GM12878 (cell line): ENCODE data around the gene FIGLA. TPM values are rescaled to one million over a fixed set of nuclear protein-coding genes. Genes with fewer than 3 reads are reported as not detected.

Experiments
- ATAC-seq: fragments of 200-7000 bp; cut with Tn5 transposase; 3 replicates; pipeline ENCODE4 v1.9.1; 2020; ENCODE audit warnings: mild to moderate bottlenecking, moderate library complexity
- BruUV-seq: library from RNA; stranded (reverse); fragments of 400-500 nt; replicated peaks from 2 replicates; lab custom pipeline; 2021; lab: Mats Ljungman, UMichigan
- CTCF ChIA-PET: fragments of 300-600 bp; sonication (Branson Sonifier 250); formaldehyde crosslinking; extraction: SDS; loops from one replicate; lab custom pipeline; 2021; ENCODE audit warnings: inconsistent platforms; lab: Yijun Ruan, JAX
- POLR2A ChIA-PET: fragments of 350-600 bp; formaldehyde crosslinking; extraction: SDS; loops from one replicate; lab custom pipeline; 2021; ENCODE audit warnings: inconsistent platforms; lab: Charles Lee
- RAD21 ChIA-PET: fragments of 300-600 bp; sonication (Branson Sonifier 250); formaldehyde crosslinking; loops from one replicate; lab custom pipeline; 2023; ENCODE audit warnings: antibody characterized with exemption; ENCODE audit not compliant: unreplicated experiment; lab: Charles Lee
- SMC1A ChIA-PET: fragments of 300-600 bp; sonication (Branson Sonifier 250); formaldehyde crosslinking; loops from one replicate; lab custom pipeline; 2023; ENCODE audit not compliant: unreplicated experiment, uncharacterized antibody; lab: Charles Lee
- DNase-seq: peaks from one replicate; pipeline ENCODE4 v3.0.0-alpha.2; 2011; ENCODE audit warnings: low read depth, low spot score
- FAIRE-seq: peaks from 3 replicates; lab custom pipeline; 2011; peaks lifted over from hg19 to GRCh38; lab: Jason Lieb, UNC
- H2AFZ ChIP-seq: 2 replicates; pipeline ENCODE4 v1.6.0; 2011; ENCODE audit warnings: low read depth, low read length, control low read depth; ENCODE audit not compliant: control insufficient read depth
- H3K27ac ChIP-seq: 2 replicates; pipeline ENCODE4 v1.5.1; 2011; ENCODE audit warnings: control low read depth; ENCODE audit not compliant: control insufficient read depth, insufficient read depth
- H3K27me3 ChIP-seq, 2 experiments: replicated peaks in 1 of 2; 2 replicates each; pipeline versions ENCODE4 v1.6.0 to v1.6.1; 2011; ENCODE audit warnings: low read length in 1 of 2; ENCODE audit not compliant: control insufficient read depth in 2 of 2, insufficient read depth in 2 of 2
- H3K36me3 ChIP-seq, 2 experiments: 2 replicates each; pipeline ENCODE4 v1.5.1; 2011; ENCODE audit warnings: low read length in 1 of 2; ENCODE audit not compliant: control insufficient read depth in 2 of 2, insufficient read depth in 2 of 2
- H3K4me1 ChIP-seq: 2 replicates; pipeline ENCODE4 v1.6.1; 2011; ENCODE audit warnings: mild to moderate bottlenecking, low read length, moderate library complexity, mixed read lengths; ENCODE audit not compliant: control insufficient read depth, insufficient read depth
- H3K4me2 ChIP-seq: 2 replicates; pipeline ENCODE4 v1.6.0; 2011; ENCODE audit warnings: control low read depth; ENCODE audit not compliant: control insufficient read depth, insufficient read depth
- H3K4me3 ChIP-seq: fragments of 200-600 bp; sonication (generic); 2 replicates; pipeline ENCODE4 v1.5.1; 2016
- H3K79me2 ChIP-seq: 2 replicates; pipeline ENCODE4 v1.6.0; 2011; ENCODE audit warnings: low read length; ENCODE audit not compliant: control insufficient read depth, insufficient read depth
- H3K9ac ChIP-seq: 2 replicates; pipeline ENCODE4 v1.8.0; 2011; ENCODE audit warnings: low read length, control low read depth, mixed read lengths; ENCODE audit not compliant: control insufficient read depth, insufficient read depth
- H3K9me3 ChIP-seq: replicated peaks from 3 replicates; pipeline ENCODE4 v1.5.1; 2011; ENCODE audit warnings: mild to moderate bottlenecking, low read length; ENCODE audit not compliant: control insufficient read depth, insufficient read depth
- H4K20me1 ChIP-seq: 2 replicates; pipeline ENCODE4 v1.6.0; 2011; ENCODE audit not compliant: control insufficient read depth, insufficient read depth
- CBFB ChIP-seq: IDR thresholded peaks from 2 replicates; pipeline ENCODE4 v1.6.1; 2016; ENCODE audit warnings: antibody characterized with exemption, low read depth
- EGR1 ChIP-seq, 2 experiments: IDR thresholded peaks; 1 replicate in 1 of 2; 2 replicates in 1 of 2; pipeline ENCODE4 v1.6.1; 2011 to 2012; ENCODE audit warnings: low read depth in 2 of 2, low read length in 2 of 2, borderline replicate concordance in 1 of 2, mild to moderate bottlenecking in 1 of 2, moderate library complexity in 1 of 2
- EP300 ChIP-seq, 2 experiments: fragments of 150-350 bp in 1 of 2; IDR thresholded peaks; 2 replicates each; pipeline ENCODE4 v1.6.1; 2011 to 2012; ENCODE audit warnings: low read depth in 2 of 2, low read length in 2 of 2, borderline replicate concordance in 1 of 2, improper control_type of control experiment in 1 of 2, inconsistent platforms in 1 of 2; ENCODE audit not compliant: control insufficient read depth in 1 of 2
- HDAC6 ChIP-seq: fragments of 200-600 bp; sonication (generic); IDR thresholded peaks from one replicate; pipeline ENCODE4 v1.8.0; 2017; ENCODE audit warnings: antibody characterized with exemption; ENCODE audit not compliant: unreplicated experiment
- KLF5 ChIP-seq: fragments of 450-650 bp; IDR thresholded peaks from 2 replicates; pipeline ENCODE4 v1.6.1; 2014; ENCODE audit warnings: mild to moderate bottlenecking; ENCODE audit not compliant: partially characterized antibody
- MXI1 ChIP-seq: fragments of 150-350 bp; IDR thresholded peaks from 2 replicates; pipeline ENCODE4 v1.6.1; 2011; ENCODE audit warnings: low read depth, mild to moderate bottlenecking, inconsistent platforms, low read length, improper control_type of control experiment
- POLR2A ChIP-seq: IDR thresholded peaks from 2 replicates; pipeline ENCODE4 v1.6.1; 2011; ENCODE audit warnings: low read depth, mild to moderate bottlenecking, low read length
- RAD51 ChIP-seq: fragments of 450-650 bp; IDR thresholded peaks from 2 replicates; pipeline ENCODE4 v1.6.1; 2016; ENCODE audit warnings: moderate library complexity, mild to moderate bottlenecking, inconsistent platforms
- SP1 ChIP-seq: IDR thresholded peaks from one replicate; pipeline ENCODE4 v1.6.1; 2011; ENCODE audit warnings: low read depth, low read length
- SUPT20H ChIP-seq: IDR thresholded peaks from 2 replicates; pipeline ENCODE4 v1.6.1; 2011; ENCODE audit warnings: low read depth, mild to moderate bottlenecking, low read length, moderate library complexity, borderline replicate concordance; ENCODE audit not compliant: control insufficient read depth
- TAF1 ChIP-seq: IDR thresholded peaks from 2 replicates; pipeline ENCODE4 v1.6.1; 2011; ENCODE audit warnings: mild to moderate bottlenecking, low read depth, low read length, borderline replicate concordance
- TCF7 ChIP-seq: IDR thresholded peaks from 2 replicates; pipeline ENCODE4 v1.6.1; 2014; ENCODE audit warnings: antibody characterized with exemption, borderline replicate concordance
- ZNF217 ChIP-seq: fragments of 450-650 bp; IDR thresholded peaks from 2 replicates; pipeline ENCODE4 v1.6.1; 2017; ENCODE audit warnings: antibody characterized with exemption, mild to moderate bottlenecking
- WGBS: methylation state at CpG from one replicate; pipeline ENCODE4 v1.1.6; 2016; ENCODE audit warnings: low lambda C conversion rate; ENCODE audit not compliant: insufficient replicate concordance, insufficient coverage; ENCODE audit errors: missing lambda C conversion rate; 5-methylcytosine and 5-hydroxymethylcytosine counted together
- in situ Hi-C: fragments of 300-500 bp; cut with MboI; formaldehyde crosslinking; loops from 9 replicates; pipeline ENCODE4 v1.14.3; 2018; ENCODE audit warnings: mixed read lengths
- intact Hi-C: fragments of 100-400 bp; cut with micrococcal nuclease; formaldehyde crosslinking; loops from one replicate; pipeline ENCODE4 v1.14.2; 2022; ENCODE audit not compliant: unreplicated experiment
- polyA plus RNA-seq, 11 experiments: library from polyadenylated mRNA; depleted of rRNA in 4 of 11; unstranded in 6 of 11; stranded (reverse) in 5 of 11; fragments of >200 nt; fragmentation: Nextera tagmentation in 4 of 11; fragmentation: Illumina TruSeq in 1 of 11; extraction: Ambion mirVana in 4 of 11; extraction: Trizol in 1 of 11; gene quantifications; 1 replicate in 1 of 11; 2 replicates in 10 of 11; pipeline versions ENCODE4 v1.2.1 to v1.2.3, GENCODE V29; 2011 to 2016; ENCODE audit warnings: inconsistent platforms in 2 of 11, missing spikeins in 2 of 11, low read depth in 1 of 11
- total RNA-seq, 4 experiments: library from RNA; depleted of rRNA in 3 of 4; stranded (reverse); fragments of >200 nt in 3 of 4; fragmentation: Illumina TruSeq in 1 of 4; extraction: Trizol in 1 of 4; gene quantifications; 2 replicates each; pipeline versions ENCODE4 v1.2.1 to v1.2.3, GENCODE V29; 2013 to 2021
- TF ChIP-seq, protein P1 (sequence below): IDR thresholded peaks from 2 replicates; pipeline ENCODE4 v1.6.1; 2012; ENCODE audit warnings: low read depth, low read length, improper control_type of control experiment
- TF ChIP-seq, protein P2 (sequence below): fragments of 450-650 bp; IDR thresholded peaks from 2 replicates; pipeline ENCODE4 v1.6.1; 2016; ENCODE audit warnings: mild to moderate bottlenecking, moderate library complexity, borderline replicate concordance
- TF ChIP-seq, protein P3 (sequence below): fragments of 450-650 bp; IDR thresholded peaks from 2 replicates; pipeline ENCODE4 v1.6.1; 2017; ENCODE audit warnings: mild to moderate bottlenecking, low read depth, inconsistent platforms; ENCODE audit not compliant: poor library complexity, severe bottlenecking

The FIGLA gene
- total and polyA plus RNA-seq, 10 of the 15 experiments (the other 5 are each of a cell fraction or from before 2014, with no cell fraction given): not detected

DNA sequence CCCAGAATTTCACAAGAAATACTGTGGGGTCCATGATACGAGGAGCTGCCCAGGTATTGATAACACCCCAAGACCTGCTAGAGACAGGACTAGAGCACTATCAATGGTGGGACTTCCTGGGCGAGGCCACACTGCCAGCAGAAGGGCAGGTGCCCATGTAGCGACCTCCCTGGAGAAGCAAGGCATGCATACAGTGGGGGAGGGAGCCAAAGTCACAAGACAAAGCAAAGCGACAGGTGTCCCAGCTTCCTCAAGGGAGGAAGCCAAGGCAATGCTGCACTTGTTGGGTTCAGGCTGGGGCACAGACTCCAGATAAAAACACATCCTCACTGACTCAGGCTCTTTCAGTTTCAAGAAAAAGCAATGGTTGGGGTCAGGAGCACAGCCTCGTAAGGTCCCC lies 37.7 kb upstream of the FIGLA start:
- SMC1A ChIA-PET: no interaction called here
- H4K20me1 ChIP-seq: no peaks in the 10 kb centered on the region
- no peaks in the 10 kb centered on the region for H3K36me3 ChIP-seq
- no peaks in the 10 kb centered on the region for H3K4me1 ChIP-seq
- H3K9me3 ChIP-seq: no peaks in the 10 kb centered on the region
- H3K4me3 ChIP-seq: no peak overlapping the region
- no peak overlapping the region for H3K4me2 ChIP-seq
- no peak for FAIRE-seq
- TF ChIP-seq POLR2A: no peak
- no peak for TF ChIP-seq CBFB
- TF ChIP-seq, protein P1, sequence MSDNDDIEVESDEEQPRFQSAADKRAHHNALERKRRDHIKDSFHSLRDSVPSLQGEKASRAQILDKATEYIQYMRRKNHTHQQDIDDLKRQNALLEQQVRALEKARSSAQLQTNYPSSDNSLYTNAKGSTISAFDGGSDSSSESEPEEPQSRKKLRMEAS: no peak
- TF ChIP-seq MXI1: no peak
- no peak for TF ChIP-seq TCF7
- no peak for TF ChIP-seq EP300 (IDR thresholded peaks at IDR 0.05; ENCODE audit: borderline replicate concordance in 1 of 2, control insufficient read depth in 1 of 2, low read depth in 2 of 2, low read length in 2 of 2)
- no peak for TF ChIP-seq HDAC6
- TF ChIP-seq SP1: no peak
- no peak for TF ChIP-seq ZNF217
- TF ChIP-seq, protein P2, sequence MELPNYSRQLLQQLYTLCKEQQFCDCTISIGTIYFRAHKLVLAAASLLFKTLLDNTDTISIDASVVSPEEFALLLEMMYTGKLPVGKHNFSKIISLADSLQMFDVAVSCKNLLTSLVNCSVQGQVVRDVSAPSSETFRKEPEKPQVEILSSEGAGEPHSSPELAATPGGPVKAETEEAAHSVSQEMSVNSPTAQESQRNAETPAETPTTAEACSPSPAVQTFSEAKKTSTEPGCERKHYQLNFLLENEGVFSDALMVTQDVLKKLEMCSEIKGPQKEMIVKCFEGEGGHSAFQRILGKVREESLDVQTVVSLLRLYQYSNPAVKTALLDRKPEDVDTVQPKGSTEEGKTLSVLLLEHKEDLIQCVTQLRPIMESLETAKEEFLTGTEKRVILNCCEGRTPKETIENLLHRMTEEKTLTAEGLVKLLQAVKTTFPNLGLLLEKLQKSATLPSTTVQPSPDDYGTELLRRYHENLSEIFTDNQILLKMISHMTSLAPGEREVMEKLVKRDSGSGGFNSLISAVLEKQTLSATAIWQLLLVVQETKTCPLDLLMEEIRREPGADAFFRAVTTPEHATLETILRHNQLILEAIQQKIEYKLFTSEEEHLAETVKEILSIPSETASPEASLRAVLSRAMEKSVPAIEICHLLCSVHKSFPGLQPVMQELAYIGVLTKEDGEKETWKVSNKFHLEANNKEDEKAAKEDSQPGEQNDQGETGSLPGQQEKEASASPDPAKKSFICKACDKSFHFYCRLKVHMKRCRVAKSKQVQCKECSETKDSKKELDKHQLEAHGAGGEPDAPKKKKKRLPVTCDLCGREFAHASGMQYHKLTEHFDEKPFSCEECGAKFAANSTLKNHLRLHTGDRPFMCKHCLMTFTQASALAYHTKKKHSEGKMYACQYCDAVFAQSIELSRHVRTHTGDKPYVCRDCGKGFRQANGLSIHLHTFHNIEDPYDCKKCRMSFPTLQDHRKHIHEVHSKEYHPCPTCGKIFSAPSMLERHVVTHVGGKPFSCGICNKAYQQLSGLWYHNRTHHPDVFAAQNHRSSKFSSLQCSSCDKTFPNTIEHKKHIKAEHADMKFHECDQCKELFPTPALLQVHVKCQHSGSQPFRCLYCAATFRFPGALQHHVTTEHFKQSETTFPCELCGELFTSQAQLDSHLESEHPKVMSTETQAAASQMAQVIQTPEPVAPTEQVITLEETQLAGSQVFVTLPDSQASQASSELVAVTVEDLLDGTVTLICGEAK: no peak
- TF ChIP-seq TAF1: no peak
- no peak for TF ChIP-seq RAD51
- TF ChIP-seq, protein P3, sequence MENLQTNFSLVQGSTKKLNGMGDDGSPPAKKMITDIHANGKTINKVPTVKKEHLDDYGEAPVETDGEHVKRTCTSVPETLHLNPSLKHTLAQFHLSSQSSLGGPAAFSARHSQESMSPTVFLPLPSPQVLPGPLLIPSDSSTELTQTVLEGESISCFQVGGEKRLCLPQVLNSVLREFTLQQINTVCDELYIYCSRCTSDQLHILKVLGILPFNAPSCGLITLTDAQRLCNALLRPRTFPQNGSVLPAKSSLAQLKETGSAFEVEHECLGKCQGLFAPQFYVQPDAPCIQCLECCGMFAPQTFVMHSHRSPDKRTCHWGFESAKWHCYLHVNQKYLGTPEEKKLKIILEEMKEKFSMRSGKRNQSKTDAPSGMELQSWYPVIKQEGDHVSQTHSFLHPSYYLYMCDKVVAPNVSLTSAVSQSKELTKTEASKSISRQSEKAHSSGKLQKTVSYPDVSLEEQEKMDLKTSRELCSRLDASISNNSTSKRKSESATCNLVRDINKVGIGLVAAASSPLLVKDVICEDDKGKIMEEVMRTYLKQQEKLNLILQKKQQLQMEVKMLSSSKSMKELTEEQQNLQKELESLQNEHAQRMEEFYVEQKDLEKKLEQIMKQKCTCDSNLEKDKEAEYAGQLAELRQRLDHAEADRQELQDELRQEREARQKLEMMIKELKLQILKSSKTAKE: no peak
- TF ChIP-seq SUPT20H: no peak
- no peak for TF ChIP-seq KLF5
- TF ChIP-seq EGR1 (IDR thresholded peaks at IDR 0.05; ENCODE audit: borderline replicate concordance in 1 of 2, low read depth in 2 of 2, low read length in 2 of 2): no peak
- TF ChIP-seq, all 136 proteins: peak for 0
- Histone ChIP-seq H3K79me2 (no peaks in the 10 kb centered on the region), H3K27me3 (peaks cover 2 to 5% of the 10 kb centered on the region in 2 experiments), H3K9ac (no peak overlapping the region), H2AFZ (no peak overlapping the region), H3K27ac (no peak overlapping the region)
- no TSS peak for BruUV-seq
- ATAC-seq (no peak), DNase-seq (no peak)
- RAD21 ChIA-PET: no interaction called here
- 21% methylated on average over 5 of the region's 5 CpGs for WGBS
- intact Hi-C loops (no loop called here), in situ Hi-C loops (no loop called here)
- POLR2A ChIA-PET: no interaction called here
- CTCF ChIA-PET: no interaction called here
